H9 (cell line): ENCODE measurements around the gene NEGR1. TPM values are rescaled to one million over a fixed set of nuclear protein-coding genes. Genes with fewer than 3 reads are reported as not detected.

Source experiments
- DNase-seq: peaks from one replicate; pipeline ENCODE4 v3.0.0-alpha.2; 2017
- H2AFZ ChIP-seq: one replicate; pipeline ENCODE4 v1.6.1; 2013; ENCODE audit warnings: mild to moderate bottlenecking, low read length, control low read depth, moderate library complexity
- H2AK5ac ChIP-seq: 2 replicates; pipeline ENCODE4 v1.6.1; 2013; ENCODE audit warnings: low read length, control low read depth, mixed read lengths; ENCODE audit not compliant: insufficient read length
- H2BK120ac ChIP-seq: one replicate; pipeline ENCODE4 v1.6.1; 2013; ENCODE audit warnings: low read depth, mild to moderate bottlenecking, low read length, control low read depth, inconsistent platforms; ENCODE audit not compliant: poor library complexity, severe bottlenecking
- H2BK12ac ChIP-seq: 2 replicates; pipeline ENCODE4 v1.6.1; 2013; ENCODE audit warnings: low read length, control low read depth, mixed read lengths, low read depth; ENCODE audit not compliant: insufficient read length
- H2BK15ac ChIP-seq: 2 replicates; pipeline ENCODE4 v1.6.1; 2013; ENCODE audit warnings: low read depth, low read length, control low read depth
- H2BK20ac ChIP-seq: one replicate; pipeline ENCODE4 v1.6.1; 2013; ENCODE audit warnings: low read depth, mild to moderate bottlenecking, low read length, control low read depth, inconsistent platforms; ENCODE audit not compliant: poor library complexity, severe bottlenecking
- H2BK5ac ChIP-seq: 2 replicates; pipeline ENCODE4 v1.6.1; 2013; ENCODE audit warnings: low read length, control low read depth, mixed read lengths; ENCODE audit not compliant: insufficient read length
- H3K14ac ChIP-seq: 2 replicates; pipeline ENCODE4 v1.6.1; 2013; ENCODE audit warnings: low read length, control low read depth; ENCODE audit not compliant: insufficient read depth
- H3K18ac ChIP-seq: 2 replicates; pipeline ENCODE4 v1.6.1; 2013; ENCODE audit warnings: low read depth, mild to moderate bottlenecking, mixed read lengths, low read length, control low read depth; ENCODE audit not compliant: insufficient read length
- H3K23ac ChIP-seq: 2 replicates; pipeline ENCODE4 v1.6.1; 2013; ENCODE audit warnings: low read length, control low read depth, mixed read lengths, low read depth; ENCODE audit not compliant: insufficient read length
- H3K23me2 ChIP-seq: 2 replicates; pipeline ENCODE4 v1.6.1; 2013; ENCODE audit warnings: low read depth, mild to moderate bottlenecking, mixed read lengths, low read length, control low read depth; ENCODE audit not compliant: insufficient read length, poor library complexity, severe bottlenecking
- H3K27ac ChIP-seq: 2 replicates; pipeline ENCODE4 v1.5.1; 2013; ENCODE audit warnings: low read length, control low read depth, mixed read lengths, low read depth; ENCODE audit not compliant: insufficient read length
- H3K27me3 ChIP-seq: 2 replicates; pipeline ENCODE4 v1.6.1; 2013; ENCODE audit warnings: low read length, control low read depth, inconsistent platforms; ENCODE audit not compliant: insufficient read depth
- H3K4ac ChIP-seq: 2 replicates; pipeline ENCODE4 v1.6.1; 2013; ENCODE audit warnings: low read depth, mild to moderate bottlenecking, control low read depth, inconsistent platforms, low read length, moderate library complexity
- H3K4me1 ChIP-seq: 2 replicates; pipeline ENCODE4 v1.6.1; 2013; ENCODE audit warnings: low read length, control low read depth, inconsistent platforms; ENCODE audit not compliant: insufficient read depth
- H3K4me2 ChIP-seq: 2 replicates; pipeline ENCODE4 v1.6.1; 2013; ENCODE audit warnings: low read length, control low read depth, mixed read lengths; ENCODE audit not compliant: insufficient read length, insufficient read depth
- H3K56ac ChIP-seq: 2 replicates; pipeline ENCODE4 v1.6.1; 2013; ENCODE audit warnings: low read depth, mild to moderate bottlenecking, mixed read lengths, low read length, control low read depth; ENCODE audit not compliant: insufficient read length
- H3K79me1 ChIP-seq: 2 replicates; pipeline ENCODE4 v1.6.1; 2013; ENCODE audit warnings: low read depth, mild to moderate bottlenecking, moderate library complexity, low read length, control low read depth, inconsistent platforms; ENCODE audit not compliant: insufficient read depth, poor library complexity, severe bottlenecking
- H3K79me2 ChIP-seq: 2 replicates; pipeline ENCODE4 v1.6.1; 2013; ENCODE audit warnings: low read length, control low read depth, inconsistent platforms; ENCODE audit not compliant: insufficient read depth
- H3K9ac ChIP-seq: 2 replicates; pipeline ENCODE4 v1.6.1; 2013; ENCODE audit warnings: low read length, control low read depth, mixed read lengths; ENCODE audit not compliant: insufficient read length; ENCODE audit errors: extremely low read depth
- H3K9me3 ChIP-seq: one replicate; pipeline ENCODE4 v1.6.1; 2013; ENCODE audit warnings: low read depth, low read length, inconsistent platforms; ENCODE audit not compliant: control insufficient read depth
- H3T11ph ChIP-seq: one replicate; pipeline ENCODE4 v1.6.1; 2013; ENCODE audit warnings: mild to moderate bottlenecking, low read length, control low read depth, inconsistent platforms
- H4K20me1 ChIP-seq: one replicate; pipeline ENCODE4 v1.6.1; 2013; ENCODE audit not compliant: control insufficient read depth, insufficient read length, insufficient read depth
- H4K5ac ChIP-seq: 2 replicates; pipeline ENCODE4 v1.6.1; 2013; ENCODE audit warnings: low read depth, mild to moderate bottlenecking, mixed read lengths, low read length, control low read depth; ENCODE audit not compliant: insufficient read length
- H4K8ac ChIP-seq: replicated peaks from 2 replicates; pipeline ENCODE4 v1.6.1; 2013; ENCODE audit warnings: low read length, control low read depth, mixed read lengths, low read depth; ENCODE audit not compliant: insufficient read length
- H4K91ac ChIP-seq: 2 replicates; pipeline ENCODE4 v1.6.1; 2013; ENCODE audit warnings: low read depth, mild to moderate bottlenecking, moderate library complexity, mixed read lengths, low read length, control low read depth; ENCODE audit not compliant: insufficient read length
- H3K27ac Mint-ChIP-seq, 3 experiments: 2 replicates in 2 of 3; 3 replicates in 1 of 3; pipeline ENCODE4 v1.8.0; 2020 to 2021; ENCODE audit warnings: mixed read lengths in 3 of 3, mild to moderate bottlenecking in 1 of 3, moderate library complexity in 1 of 3
- H3K27me3 Mint-ChIP-seq: 2 replicates; pipeline ENCODE4 v1.8.0; 2021; ENCODE audit warnings: low read depth, mild to moderate bottlenecking, moderate library complexity, mixed read lengths
- H3K36me3 Mint-ChIP-seq, 3 experiments: 2 replicates in 2 of 3; 3 replicates in 1 of 3; pipeline ENCODE4 v1.8.0; 2020 to 2021; ENCODE audit warnings: low read depth in 3 of 3, mixed read lengths in 3 of 3; ENCODE audit not compliant: insufficient read depth in 1 of 3
- H3K4me1 Mint-ChIP-seq, 2 experiments: 2 replicates each; pipeline ENCODE4 v1.8.0; 2020; ENCODE audit warnings: mixed read lengths in 2 of 2
- H3K4me3 Mint-ChIP-seq, 2 experiments: 2 replicates in 1 of 2; 3 replicates in 1 of 2; pipeline ENCODE4 v1.8.0; 2020 to 2021; ENCODE audit warnings: mild to moderate bottlenecking in 2 of 2, mixed read lengths in 2 of 2, moderate library complexity in 1 of 2
- H3K9me3 Mint-ChIP-seq, 2 experiments: 2 replicates in 1 of 2; 3 replicates in 1 of 2; pipeline ENCODE4 v1.8.0; 2020; ENCODE audit warnings: mild to moderate bottlenecking in 2 of 2, mixed read lengths in 2 of 2, moderate library complexity in 1 of 2
- WGBS: extraction: QIAGEN DNeasy Blood & Tissue Kit; methylation state at CpG from one replicate; pipeline ENCODE4 v1.1.7; 2013; ENCODE audit warnings: missing lambda C conversion rate, low lambda C conversion rate, mixed read lengths; ENCODE audit not compliant: insufficient read length; ENCODE audit errors: extremely low coverage; 5-methylcytosine and 5-hydroxymethylcytosine counted together
- total RNA-seq: library from RNA; stranded (reverse); gene quantifications from 2 replicates; pipeline ENCODE4 v1.2.1, GENCODE V29; 2021
- TF ChIP-seq, protein P1 (sequence below): fragments of 200-600 bp; sonication (generic); conservative IDR thresholded peaks from 3 replicates; pipeline ENCODE4 v1.8.0; 2021; ENCODE audit warnings: antibody characterized with exemption, mild to moderate bottlenecking

Gene NEGR1
- total RNA-seq, 1 experiment from 2014 or later = 0.13 TPM

DNA sequence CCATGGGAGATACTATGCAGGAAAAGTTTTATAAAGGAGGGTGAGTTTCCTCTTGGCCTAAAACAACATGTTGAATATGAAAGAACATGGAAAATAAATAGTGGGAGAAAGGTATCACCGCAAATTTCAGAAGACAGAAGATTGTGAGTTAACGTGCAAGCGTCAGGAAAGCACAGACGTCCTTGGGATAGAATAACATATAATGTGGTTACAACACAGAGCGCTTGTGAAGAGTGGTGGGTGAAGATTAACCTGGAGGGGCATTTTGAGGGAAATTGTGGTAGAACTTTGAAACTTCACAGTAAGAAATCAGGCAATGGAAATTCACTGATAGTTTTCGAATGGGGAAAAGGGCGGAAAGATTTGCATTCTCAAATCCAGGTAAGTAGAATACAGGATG is 47.3 kb downstream of the NEGR1 start:
- H3K4ac ChIP-seq = no peak overlapping the region
- Mint-ChIP-seq H3K27me3 (no peaks in the 10 kb centered on the region; the same call in 1 of the 2 replicates), H3K9me3 (no peaks in the 10 kb centered on the region), H3K27ac (no peak overlapping the region), H3K4me3 (no peak overlapping the region), H3K36me3 (peaks cover 0 to 6% (median 0%) of the 10 kb centered on the region in 3 experiments; a peak in 2 of 7 replicates), H3K4me1 (no peaks in the 10 kb centered on the region)
- no peak overlapping the region for H3K14ac ChIP-seq
- H3K27me3 ChIP-seq = no peaks in the 10 kb centered on the region
- no peaks in the 10 kb centered on the region for H3K79me1 ChIP-seq
- TF ChIP-seq, protein P1, sequence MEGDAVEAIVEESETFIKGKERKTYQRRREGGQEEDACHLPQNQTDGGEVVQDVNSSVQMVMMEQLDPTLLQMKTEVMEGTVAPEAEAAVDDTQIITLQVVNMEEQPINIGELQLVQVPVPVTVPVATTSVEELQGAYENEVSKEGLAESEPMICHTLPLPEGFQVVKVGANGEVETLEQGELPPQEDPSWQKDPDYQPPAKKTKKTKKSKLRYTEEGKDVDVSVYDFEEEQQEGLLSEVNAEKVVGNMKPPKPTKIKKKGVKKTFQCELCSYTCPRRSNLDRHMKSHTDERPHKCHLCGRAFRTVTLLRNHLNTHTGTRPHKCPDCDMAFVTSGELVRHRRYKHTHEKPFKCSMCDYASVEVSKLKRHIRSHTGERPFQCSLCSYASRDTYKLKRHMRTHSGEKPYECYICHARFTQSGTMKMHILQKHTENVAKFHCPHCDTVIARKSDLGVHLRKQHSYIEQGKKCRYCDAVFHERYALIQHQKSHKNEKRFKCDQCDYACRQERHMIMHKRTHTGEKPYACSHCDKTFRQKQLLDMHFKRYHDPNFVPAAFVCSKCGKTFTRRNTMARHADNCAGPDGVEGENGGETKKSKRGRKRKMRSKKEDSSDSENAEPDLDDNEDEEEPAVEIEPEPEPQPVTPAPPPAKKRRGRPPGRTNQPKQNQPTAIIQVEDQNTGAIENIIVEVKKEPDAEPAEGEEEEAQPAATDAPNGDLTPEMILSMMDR = no peak
- H3K27ac ChIP-seq = no peak overlapping the region
- no peak overlapping the region for H2BK120ac ChIP-seq
- no peak overlapping the region for H3K23ac ChIP-seq
- no peaks in the 10 kb centered on the region for H3K23me2 ChIP-seq
- H2BK20ac ChIP-seq = no peak overlapping the region
- H4K20me1 ChIP-seq = no peaks in the 10 kb centered on the region
- H2BK5ac ChIP-seq = no peak overlapping the region
- no CpG with 5 or more reads among the region's 7 CpGs for WGBS
- H2AK5ac ChIP-seq = no peak overlapping the region
- no peak overlapping the region for H4K8ac ChIP-seq
- no peak overlapping the region for H3K18ac ChIP-seq
- no peaks in the 10 kb centered on the region for H3K9me3 ChIP-seq
- H3K79me2 ChIP-seq = no peaks in the 10 kb centered on the region
- H3K56ac ChIP-seq = no peak overlapping the region
- no peak overlapping the region for H4K5ac ChIP-seq
- no peak overlapping the region for H2AFZ ChIP-seq
- DNase-seq = no peak
- no peak overlapping the region for H3T11ph ChIP-seq
- H3K9ac ChIP-seq = no peak overlapping the region
- H3K4me1 ChIP-seq = no peaks in the 10 kb centered on the region
- no peak overlapping the region for H2BK12ac ChIP-seq
- H3K4me2 ChIP-seq = no peak overlapping the region
- no peak overlapping the region for H4K91ac ChIP-seq
- H2BK15ac ChIP-seq = no peak overlapping the region
